Stimulated activated CD4-positive, alpha-beta T cell treated with anti-CD3 and anti-CD28 coated beads, Interleukin-4, amount 100 ng/mL, for 48 hours (primary cell): Measurements from ENCODE around the gene TRIM71.
"Not testable (repeated sequence)": the region's sequence is repeated elsewhere in the genome, so short reads cannot be mapped to it uniquely, and the experiment has no call there.

Source experiments
- DNase-seq, 2 donors: peaks; one replicate each; pipeline ENCODE4 v3.0.0-alpha.2; 2020; ENCODE audit warnings: low read depth in 2 of 2

TRIM71 gene

DNA sequence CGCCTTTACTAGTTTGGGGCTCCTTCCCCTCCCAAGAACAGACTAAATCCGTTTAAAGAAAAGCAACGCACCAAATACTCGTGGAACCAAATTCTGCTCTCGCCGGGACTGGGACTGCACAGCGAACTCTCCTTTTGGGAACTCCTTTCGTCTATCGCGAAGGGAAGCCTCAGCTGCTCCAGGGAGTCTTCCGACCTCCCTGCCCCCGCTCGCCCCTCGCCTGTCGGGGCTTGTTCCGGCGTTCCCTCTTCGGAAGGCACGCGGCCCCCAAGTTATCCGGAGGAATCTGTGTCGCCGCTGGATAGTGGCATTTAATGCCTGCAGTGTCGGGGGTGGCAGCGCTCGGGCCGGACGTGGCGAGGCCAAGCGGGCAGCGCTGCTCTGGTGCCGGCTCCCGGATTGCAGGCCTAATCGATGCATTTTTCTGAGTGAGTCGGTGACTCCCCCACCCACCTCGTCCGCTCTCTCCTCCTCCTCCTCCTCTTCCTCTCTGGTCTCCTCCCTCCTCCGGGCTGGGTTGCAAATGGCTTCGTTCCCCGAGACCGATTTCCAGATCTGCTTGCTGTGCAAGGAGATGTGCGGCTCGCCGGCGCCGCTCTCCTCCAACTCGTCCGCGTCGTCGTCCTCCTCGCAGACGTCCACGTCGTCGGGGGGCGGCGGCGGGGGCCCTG is at the start of gene TRIM71:
TRIM71 (plus strand) TSS at position 440 of the 671 bp plus-strand sequence; CDS start at position 524, 84 bp downstream.
- no peak for DNase-seq

DNA sequence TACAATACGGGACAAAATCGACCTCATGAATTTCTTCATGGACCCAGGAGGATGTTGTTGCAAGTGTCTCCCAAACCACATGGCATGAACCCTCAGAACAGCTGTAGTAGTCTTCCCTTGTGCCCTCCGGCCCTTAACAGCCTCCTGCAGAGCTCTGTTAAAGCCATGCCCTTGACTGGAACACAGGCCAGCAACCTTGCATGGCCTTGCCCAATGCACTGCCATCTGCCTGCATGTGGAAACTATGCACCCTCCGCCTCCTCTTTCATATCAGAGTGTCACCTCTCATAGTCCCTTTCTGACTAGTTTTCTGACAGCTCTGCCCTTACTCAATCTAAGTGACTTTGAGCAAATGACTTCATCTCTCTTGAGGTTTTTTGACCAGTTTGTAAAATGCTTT is 39.4 kb upstream of the TRIM71 start:
- DNase-seq, result peak in 1 of 2 donors; percentile 14

DNA sequence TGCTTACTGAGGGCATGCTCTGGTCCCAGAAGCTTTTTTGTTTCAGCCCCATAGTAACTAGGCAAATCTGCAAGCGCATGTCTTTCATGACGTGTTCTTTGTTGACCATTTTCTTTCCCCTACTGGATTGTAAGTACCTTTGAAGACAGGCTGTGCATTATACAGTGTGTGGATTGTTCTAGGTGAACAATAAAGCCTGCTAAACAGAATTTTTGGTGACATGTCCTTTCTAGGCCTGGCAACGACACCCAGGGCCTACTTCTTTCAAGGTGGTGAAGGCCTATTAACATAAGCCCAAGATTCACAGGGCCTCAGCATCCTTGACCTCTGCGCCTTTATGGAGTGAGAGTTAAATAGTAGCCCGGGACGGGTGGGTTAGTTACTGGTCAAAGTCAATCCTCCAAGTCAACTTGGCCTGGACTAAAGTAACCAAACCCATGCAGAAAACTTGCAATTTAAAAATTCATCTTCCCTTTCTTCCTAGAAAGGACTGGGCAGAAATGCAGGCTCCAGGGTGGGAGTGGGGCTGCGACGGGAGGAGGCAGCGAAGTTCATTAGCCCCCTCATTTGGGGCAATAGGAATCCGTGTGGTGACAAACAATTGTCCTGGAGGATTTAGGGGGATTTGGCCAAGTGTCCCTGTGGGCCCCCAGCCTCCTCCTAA is 37.6 kb upstream of the TRIM71 start:
- no peak for DNase-seq

DNA sequence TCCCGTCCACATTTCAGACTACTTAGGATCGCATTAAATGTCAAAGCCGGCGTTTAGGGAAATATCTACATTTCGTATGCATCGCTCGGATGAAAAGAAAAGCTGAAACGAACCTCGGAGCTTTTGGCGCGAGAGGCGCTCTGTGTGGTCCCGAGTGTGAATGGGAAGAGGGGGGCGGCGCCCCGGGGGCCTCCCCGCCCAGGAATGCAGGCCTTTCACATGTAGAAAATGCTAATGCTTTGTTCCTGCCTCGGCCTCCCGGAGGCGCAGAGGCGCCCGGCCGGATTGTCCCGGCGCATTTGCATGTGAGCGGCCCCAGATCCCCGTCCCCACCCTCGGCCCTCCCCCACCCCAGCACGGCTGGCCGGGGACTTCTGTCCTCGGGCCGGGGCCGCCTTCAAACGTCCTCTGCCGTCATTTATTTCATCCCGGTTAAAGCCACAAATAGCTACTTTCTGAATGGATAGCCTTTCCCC is 37.0 kb upstream of the TRIM71 start:
- no peak for DNase-seq

DNA sequence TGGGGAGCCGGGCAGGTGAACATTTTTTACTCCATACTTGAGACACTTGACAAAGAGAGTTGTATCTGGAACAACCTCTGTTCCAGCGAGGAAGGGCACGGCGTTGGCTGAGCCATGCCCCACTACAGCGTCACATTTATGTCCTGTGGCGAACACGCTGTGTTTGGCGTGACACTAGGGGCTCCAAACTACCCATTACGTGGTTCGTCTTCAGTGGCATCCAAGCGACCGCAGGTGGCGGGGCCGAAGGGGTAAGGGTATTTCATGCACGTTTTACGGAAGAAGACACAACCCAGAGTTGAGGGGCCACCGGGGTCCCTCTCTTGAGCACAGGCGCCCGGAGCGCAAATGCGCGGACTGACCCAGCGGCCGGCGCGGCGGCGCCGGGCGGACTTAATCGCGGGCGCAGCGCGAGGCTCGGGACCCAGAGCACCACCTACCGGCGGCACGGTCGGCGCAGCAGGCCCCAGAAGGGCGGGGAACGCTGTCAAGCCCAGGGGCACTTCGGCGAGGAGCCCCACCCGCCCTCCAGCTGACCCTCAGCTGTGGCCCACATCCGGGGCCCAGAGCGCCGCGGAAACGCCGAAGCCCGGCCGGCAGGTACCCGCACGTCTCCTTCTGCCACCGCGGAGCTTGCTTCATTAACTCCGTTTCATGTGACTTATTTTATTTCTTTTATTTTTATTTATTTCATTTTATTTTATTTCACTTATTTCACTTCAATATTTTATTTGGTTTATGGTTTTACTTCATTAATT is 36.4 kb upstream of the TRIM71 start:
- DNase-seq, result peak; percentile 63 to 66

DNA sequence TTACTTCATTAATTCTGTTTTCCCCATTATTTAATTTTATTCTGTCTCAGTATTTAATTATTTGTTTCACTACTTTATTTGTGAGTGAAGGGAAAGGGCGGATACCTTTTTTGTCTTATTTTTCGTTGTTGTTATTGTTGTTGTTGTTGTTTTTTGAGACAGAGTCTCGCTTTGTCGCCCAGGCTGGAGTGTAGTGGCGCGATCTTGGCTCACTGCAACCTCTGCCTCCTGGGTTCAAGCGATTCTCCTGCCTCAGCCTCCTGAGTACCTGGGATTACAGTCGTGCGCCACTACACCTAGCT is 35.9 kb upstream of the TRIM71 start:
- DNase-seq, result not testable (repeated sequence)

DNA sequence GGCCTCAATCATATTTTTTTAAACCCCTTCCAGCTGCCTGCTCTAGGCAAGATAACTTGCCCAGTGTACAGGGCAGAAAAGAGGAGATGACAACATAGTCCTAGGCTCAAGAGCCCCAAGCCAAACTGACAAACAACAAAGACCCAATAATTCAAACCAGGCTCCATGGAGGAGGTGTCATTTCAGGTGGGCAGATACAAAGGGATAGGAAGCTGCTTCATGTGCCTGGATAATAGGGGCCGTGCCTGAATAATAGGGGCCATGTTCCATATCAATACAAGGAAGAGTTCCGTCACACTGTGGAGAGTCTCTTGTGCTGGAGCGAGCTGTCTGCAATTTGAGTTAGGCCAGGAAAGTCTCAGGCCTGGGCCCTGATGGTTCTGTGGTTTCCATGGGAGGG is 35.4 kb upstream of the TRIM71 start:
- no peak for DNase-seq

DNA sequence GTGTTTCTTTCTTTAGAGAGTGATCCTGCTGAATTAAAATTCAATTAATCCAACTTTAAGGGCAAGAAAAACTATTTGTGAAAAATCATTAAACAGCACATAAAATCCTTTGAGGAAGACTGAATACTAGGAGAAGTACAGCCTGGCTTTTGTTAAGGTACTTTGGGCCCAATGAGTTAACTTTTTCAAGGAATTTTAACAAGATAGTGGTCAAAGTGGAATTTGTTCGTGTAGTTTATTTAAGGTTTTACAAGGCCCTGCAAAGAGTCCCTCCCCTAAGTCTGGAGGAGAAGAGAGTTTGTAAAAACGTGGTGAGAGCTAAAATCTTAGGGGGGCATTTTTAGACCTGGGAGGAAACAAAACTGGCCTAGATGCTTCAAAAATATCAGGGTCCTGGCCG is 26.0 kb upstream of the TRIM71 start:
- no peak for DNase-seq

DNA sequence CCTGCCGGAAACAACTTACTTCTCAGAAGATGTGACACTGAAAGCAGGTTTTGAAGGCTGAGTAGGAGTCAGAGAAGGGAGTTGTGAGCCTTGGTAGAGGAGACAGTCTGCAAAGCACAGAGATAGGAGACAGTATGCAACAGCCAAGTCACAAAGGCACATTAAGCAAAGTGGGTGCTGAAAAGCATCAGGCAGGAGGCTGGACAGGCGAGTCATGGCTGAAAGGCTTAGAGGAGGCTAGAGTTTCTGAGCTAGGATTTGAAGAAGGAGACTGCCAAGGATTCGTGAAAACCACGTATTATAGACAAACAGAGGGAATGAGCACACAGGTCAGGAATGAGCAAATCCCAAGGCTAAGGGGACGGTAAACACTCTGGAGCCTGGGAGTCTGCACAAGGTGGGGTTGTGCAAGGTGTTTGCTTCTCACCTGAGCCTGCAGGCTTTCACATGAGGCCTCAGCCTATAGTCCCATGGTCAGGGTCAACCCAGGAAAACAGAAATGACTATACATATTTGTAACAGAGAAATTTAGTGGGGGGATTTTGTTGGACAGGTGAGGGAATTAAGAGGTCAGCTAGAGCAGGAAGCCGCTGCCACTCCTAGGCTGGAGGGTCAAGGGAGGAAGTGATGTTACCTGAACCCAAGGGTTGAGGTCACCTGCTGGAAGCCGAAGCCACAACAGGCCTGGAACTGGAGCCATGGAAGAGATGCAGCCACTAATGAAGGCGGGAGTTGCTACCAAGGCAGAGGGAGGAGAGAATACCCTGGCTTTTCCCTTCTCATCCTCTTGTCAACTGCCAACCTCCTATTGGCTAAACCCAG is 23.1 kb upstream of the TRIM71 start:
- no peak for DNase-seq

DNA sequence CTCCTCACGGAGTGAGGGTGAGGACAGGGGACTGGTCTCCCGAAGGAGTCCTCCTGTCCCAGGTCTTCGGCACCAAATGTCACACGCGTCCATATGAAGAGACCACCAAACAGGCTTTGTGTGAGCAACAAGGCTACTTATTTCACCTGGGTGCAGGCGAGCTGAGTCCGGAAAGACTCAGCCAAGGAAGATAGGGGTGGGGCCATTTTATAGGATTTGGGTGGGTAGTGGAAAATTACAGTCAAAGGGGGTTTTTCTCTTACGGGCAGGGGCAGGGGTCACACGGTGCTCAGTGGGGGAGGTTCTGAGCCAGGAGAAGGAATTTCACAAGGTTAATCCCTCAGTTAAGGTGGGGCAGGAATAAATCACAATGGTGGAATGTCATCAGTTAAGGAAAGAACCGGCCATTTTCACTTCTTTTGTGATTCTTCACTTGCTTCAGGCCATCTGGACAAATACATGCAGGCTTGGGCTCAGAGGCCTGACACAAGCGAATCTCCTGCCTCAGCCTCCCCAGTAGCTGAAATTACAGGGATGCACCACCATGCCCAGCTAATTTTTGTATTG is 21.3 kb upstream of the TRIM71 start:
- not testable (repeated sequence) for DNase-seq

DNA sequence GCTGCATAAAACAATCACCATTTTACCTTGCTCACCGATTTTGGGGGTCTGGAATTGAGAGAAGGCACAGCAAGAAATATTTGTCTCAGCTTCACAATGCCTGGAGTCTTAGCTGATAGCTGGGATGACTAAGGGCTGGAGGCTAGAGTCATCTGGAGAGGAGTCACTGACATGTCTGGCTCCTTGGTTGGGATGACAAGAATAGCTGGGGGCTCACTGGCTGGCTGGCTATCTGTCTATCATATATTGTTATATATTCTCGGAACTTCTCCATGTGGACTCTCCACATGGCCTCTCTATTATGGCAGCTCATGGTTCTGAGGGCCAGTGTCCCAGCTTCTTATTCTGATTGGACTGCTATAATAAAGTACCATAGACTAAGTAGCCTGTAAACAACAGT is 20.0 kb upstream of the TRIM71 start:
- no peak for DNase-seq

DNA sequence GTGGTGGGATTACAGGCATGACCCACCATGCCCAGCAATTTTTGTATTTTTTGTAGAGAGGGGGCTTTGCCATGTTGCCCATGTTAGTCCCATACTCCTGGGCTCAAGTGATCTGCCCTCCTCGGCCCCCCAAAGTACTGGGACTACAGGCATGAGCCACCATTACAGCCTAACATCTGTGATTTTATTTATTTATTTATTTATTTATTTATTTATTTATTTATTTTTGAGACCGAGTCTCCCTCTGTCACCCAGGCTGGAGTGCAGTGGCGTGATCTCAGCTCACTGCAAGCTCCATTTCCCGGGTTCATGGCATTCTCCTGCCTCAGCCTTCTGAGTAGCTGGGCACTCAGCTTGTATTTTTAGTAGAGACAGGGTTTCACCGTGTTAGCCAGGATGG is 16.4 kb upstream of the TRIM71 start:
- not testable (repeated sequence) for DNase-seq

DNA sequence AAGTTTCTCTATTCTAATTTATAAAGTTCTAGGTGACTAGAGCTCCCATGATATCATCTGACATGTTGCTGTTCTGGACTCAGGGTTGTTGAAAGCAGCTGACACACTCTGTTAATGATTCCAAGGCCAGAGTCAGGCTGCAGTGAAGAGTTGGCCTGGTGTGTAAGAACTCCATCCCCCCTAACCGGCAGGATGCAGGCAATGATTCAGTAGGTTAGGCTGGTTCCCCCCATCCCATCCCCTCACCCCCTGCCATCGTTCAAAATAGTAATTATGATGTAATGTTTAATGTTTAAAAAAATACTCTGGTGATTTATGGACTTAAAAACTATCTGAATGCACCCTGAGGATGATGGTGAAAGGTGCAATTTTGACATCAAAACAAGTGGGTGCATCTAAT is 4.6 kb upstream of the TRIM71 start:
- no peak for DNase-seq

DNA sequence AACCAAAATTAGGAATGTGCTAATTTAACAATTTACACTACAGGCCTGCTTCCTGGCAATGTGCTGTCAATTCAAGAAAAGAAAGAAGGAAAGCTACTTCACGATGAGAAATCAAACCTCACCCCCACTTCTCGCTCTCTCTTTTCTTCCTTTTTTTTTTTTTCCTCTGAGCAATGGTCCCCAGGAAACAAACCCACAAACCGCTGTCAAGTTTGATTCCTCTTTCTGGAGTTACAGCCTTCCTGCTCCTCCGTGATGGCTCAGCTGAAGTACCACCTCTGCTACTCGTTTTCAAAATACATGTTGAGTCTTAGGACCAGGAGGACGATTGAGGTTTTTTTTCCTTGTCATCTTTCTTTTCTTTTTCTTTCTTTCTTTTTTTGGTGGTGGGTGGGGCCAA is 3.4 kb upstream of the TRIM71 start:
- DNase-seq, result no peak

DNA sequence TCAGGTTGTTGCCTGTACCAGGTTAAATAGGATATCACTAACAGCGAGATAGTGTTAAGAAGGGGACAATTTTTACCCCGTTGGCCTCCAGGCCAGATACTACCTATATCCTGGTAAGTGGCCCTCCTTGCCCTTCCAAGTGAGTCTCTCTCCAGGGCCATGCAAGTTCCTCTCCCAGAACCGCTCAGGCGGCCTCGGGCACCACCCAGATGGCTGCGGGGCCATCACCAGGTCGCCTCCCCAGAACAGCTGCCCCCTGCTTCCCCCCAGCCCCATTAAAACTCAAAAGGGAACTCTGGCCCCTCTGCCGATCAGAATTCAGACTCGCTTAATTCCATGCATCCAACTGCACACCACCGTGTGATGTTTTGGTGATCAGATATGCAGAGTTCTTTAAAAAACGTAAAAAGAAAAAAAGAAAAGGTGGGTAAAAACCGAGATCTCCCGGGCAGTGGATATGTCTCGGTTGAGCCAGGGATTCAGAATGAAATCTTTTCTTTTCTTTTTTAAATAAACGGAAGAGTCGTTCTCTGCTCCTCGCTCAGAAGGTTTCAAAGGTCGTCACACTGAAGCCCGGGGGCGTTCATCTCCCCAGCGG is 1.9 kb upstream of the TRIM71 start:
- DNase-seq, result no peak

DNA sequence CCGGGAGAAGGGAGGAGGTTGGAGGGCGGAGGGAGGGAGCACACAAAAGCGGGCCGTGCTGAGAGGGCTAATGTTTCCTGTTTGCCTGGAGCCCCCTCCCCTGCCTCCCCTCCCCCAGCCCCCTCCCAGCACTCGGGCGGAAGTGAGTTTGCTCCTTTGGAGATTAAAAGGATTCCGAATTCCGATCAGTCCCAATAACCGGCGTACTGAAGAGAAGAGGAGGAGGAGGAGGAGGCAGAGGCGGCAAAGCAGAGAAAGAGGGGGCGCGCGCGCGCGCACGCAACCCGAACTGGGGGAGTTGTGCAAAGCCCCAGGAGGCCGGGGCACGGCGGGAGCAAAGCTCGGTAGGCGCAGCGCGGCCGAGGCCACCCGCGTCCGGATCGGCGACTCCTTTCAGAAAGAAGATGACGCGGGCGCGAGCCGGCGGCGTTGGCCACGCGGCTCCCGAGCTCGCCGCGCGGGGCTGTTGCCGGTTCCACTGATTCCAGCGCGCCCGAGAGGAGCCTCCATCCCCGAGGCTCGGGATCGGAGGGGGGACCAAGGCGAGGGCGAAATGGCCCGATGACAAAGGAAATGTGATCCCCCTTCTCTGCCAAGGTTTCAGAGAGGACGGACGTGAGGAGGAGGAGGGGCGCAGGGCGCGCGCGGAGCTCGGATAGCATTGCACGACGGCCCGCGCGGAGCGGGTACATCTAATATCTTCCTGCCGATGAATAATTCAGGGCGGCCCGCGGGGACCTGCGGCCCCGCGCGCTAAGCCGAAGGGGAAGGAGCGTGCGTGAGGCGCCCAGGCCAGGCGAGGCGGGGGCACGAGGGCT is 1.1 kb upstream of the TRIM71 start:
- DNase-seq, result no peak

DNA sequence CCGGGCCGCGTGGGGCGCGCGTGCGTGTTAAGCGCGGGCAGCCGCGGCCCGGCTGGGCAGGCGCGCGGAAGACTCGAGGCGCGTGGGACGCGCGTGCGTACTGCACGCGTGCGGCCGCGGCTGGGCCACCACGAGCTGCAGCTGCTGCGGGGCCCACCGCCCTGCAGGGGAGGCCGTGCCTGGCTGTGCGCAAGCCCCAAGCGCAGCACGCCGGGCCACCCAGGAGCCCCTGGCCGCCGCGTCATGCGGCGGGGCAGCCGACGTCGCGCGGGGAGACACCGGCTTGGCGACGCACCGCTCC is 590 bp upstream of the TRIM71 start:
- DNase-seq, result no peak

DNA sequence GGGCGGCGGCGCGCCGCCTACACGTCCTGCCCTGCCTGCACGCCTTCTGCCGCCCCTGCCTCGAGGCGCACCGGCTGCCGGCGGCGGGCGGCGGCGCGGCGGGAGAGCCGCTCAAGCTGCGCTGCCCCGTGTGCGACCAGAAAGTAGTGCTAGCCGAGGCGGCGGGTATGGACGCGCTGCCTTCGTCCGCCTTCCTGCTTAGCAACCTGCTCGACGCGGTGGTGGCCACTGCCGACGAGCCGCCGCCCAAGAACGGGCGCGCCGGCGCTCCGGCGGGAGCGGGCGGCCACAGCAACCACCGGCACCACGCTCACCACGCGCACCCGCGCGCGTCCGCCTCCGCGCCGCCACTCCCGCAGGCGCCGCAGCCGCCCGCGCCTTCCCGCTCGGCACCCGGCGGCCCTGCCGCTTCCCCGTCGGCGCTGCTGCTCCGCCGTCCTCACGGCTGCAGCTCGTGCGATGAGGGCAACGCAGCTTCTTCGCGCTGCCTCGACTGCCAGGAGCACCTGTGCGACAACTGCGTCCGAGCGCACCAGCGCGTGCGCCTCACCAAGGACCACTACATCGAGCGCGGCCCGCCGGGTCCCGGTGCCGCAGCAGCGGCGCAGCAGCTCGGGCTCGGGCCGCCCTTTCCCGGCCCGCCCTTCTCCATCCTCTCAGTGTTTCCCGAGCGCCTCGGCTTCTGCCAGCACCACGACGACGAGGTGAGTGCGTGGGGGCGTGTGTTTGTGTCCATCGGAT is 602 bp downstream of the TRIM71 start:
- no peak for DNase-seq

DNA sequence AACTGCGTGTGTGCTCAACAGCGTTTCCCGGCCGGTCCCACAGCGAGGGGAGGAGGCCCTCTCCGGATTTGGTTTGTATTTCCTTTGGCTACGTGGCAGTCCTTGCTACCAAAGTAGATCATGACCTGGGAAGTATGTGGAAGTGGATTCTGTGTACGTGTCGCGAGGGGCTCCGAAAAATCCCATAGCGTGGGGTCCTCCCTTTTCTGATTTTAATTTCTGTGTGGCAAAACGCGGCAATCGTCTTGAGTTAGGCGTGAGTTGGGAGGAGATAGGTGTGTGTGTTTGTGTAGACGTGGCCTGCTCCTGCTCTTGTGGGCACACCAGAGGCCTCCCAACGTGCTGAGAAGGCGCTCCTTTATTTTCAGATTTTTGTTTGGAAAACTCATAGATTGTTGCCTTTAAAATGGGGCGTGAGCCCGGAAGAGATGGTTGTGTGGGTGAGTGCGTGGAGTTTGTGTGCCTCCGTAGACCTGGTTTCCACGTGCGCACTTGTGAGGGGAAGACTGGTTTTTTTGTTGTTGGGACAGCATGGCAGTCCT is 1.2 kb downstream of the TRIM71 start:
- no peak for DNase-seq
